Mesodermal cell (in vitro differentiated cells): Measurements from ENCODE around the gene RPTOR.

Experiments used
- H3K27ac ChIP-seq: 2 replicates; pipeline ENCODE4 v1.7.0; 2013; ENCODE audit warnings: mild to moderate bottlenecking, low read depth, low read length, moderate library complexity; ENCODE audit not compliant: severe bottlenecking
- H3K36me3 ChIP-seq: 2 replicates; pipeline ENCODE4 v1.7.1; 2013; ENCODE audit warnings: mild to moderate bottlenecking, low read length, moderate library complexity; ENCODE audit not compliant: control insufficient read depth, insufficient read depth
- H3K4me1 ChIP-seq: one replicate; pipeline ENCODE4 v1.7.1; 2013; ENCODE audit warnings: mild to moderate bottlenecking, low read length; ENCODE audit not compliant: insufficient read depth, control insufficient read depth, poor library complexity, severe bottlenecking
- H3K4me3 ChIP-seq: 2 replicates; pipeline ENCODE4 v1.7.0; 2013; ENCODE audit warnings: low read length, control low read depth, mild to moderate bottlenecking; ENCODE audit not compliant: insufficient read depth, poor library complexity, severe bottlenecking; ENCODE audit errors: extremely low read depth
- H3K9me3 ChIP-seq: 2 replicates; pipeline ENCODE4 v1.7.1; 2013; ENCODE audit warnings: mild to moderate bottlenecking, low read length, moderate library complexity; ENCODE audit not compliant: control insufficient read depth
- WGBS, 2 experiments: methylation state at CpG; one replicate each; pipeline ENCODE4 v1.1.5; 2013; ENCODE audit warnings: missing lambda C conversion rate in 2 of 2; ENCODE audit not compliant: insufficient coverage in 2 of 2; 5-methylcytosine and 5-hydroxymethylcytosine counted together

Gene RPTOR

DNA sequence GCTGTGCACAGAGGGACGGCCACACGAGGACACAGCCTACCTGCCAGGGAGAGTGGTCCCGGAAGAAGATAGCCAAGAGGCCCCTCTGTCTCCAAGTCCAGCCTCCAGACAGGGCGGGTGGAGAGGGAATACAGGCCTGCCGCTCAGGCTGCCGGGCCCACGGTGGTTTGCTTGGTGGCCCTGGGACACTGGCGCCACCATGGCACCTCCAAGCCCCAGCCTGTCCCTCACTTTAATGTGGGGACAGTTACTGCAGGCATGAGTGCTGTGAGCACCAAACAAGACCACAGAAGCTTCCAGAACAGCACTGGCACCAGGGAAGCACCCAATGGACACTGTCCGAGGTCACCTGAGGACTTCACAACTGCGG is 425.0 kb downstream of the RPTOR start:
- WGBS, 2 experiments, result 90 to 96% methylated on average over 9 to 10 of the region's 10 CpGs
- Histone ChIP-seq H3K4me3 (no peak overlapping the region), H3K4me1 (peaks cover 2% of the 10 kb centered on the region), H3K27ac (no peak overlapping the region), H3K36me3 (peaks cover 8% of the 10 kb centered on the region), H3K9me3 (no peaks in the 10 kb centered on the region)

GRCh38 chr17:80970044-80970761 is 425.6 kb downstream of the RPTOR start:
- H3K27ac ChIP-seq, result no peak overlapping the region
- 81 to 83% methylated on average over 19 of the region's 20 CpGs for WGBS, 2 experiments
- H3K4me3 ChIP-seq, result no peak overlapping the region

DNA sequence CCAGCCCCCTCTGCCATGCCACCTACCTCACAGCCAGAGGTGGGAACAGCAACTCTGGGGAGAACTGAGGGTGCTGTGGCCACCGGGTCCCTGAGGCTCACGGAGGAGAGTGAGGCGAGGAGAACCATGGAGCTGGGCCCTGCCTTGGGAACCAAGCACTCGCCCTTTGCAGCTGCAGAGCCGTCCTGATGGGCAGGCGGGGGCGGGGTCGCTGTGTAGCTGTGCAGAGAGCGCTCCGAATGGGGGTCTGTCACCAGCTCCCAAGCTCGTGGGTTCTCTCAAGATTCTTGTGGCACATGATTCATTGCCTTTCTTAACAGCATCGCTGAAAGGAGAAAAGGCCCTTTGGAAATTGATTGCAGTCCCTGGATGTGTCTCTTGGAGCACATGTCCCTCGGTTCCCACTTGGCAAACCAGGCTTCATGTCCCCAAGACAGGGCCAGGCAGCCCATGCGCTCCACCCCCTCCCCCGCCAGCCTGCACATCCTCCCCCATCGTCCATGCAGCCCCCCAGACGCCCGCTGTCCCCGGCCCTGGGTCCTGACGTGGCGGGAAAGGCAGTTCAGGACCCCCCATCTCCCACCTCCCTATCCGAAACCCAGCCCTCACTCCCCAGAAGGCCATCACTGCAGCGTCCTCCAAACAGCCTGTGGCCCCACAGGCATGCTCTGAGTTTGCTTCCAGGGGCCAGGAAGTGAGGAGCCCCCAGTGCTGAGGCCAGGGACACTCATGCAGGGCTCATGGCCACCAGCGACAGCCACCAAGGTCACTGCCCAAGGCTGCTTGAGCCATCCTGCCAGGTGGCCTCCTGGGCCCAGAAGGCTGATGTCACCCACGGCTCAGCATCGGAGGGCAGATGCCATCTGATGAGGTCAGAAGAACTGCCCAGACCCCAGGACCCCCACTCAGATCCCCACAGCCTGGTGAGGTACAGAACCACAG is 426.4 kb downstream of the RPTOR start:
- Histone ChIP-seq H3K36me3 (no peaks in the 10 kb centered on the region), H3K27ac (no peak overlapping the region), H3K4me1 (peaks cover 2% of the 10 kb centered on the region), H3K9me3 (no peaks in the 10 kb centered on the region), H3K4me3 (no peak overlapping the region)
- WGBS, 2 experiments, result 79 to 86% methylated on average over 18 to 21 of the region's 26 CpGs

More at GRCh38 chr17:80970044-80970761, 425.6 kb downstream of the RPTOR start:
- Histone ChIP-seq H3K36me3 (peaks cover 6% of the 10 kb centered on the region), H3K9me3 (no peaks in the 10 kb centered on the region), H3K4me1 (peaks cover 2% of the 10 kb centered on the region)

DNA sequence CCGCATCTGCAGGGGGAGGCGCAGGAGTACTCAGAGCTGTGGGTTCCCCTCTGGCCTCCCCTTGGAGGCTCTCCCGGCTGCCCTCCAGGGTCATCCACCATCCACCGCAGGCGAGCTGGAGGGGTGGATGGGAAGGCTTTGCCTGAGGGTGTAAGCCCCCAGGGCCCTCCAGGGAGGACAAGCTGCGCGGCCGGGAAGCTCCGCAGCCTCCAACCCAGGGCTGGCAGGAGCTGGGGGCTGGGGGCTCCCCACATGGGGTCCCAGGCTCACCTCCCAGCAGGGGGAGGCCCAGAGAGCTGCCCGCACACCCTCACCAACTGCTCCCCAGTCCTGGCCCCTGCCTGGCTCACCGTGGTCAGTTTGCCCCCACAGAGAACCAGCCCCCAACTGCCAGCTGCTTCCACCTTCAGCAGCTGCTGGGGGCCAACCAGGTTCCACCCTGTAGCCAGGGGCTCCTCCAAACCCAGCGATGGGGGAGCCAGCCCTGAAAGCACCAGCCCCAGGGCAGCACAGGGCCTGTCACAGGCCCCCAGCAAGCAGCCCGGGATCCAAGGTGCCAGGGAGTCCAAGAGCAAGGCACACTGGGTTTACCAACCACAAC is 427.2 kb downstream of the RPTOR start:
- no peaks in the 10 kb centered on the region for H3K9me3 ChIP-seq
- H3K27ac ChIP-seq, result no peak overlapping the region
- no peak overlapping the region for H3K4me3 ChIP-seq
- peaks cover 2% of the 10 kb centered on the region for H3K4me1 ChIP-seq
- 86 to 93% methylated on average over 8 to 13 of the region's 13 CpGs for WGBS, 2 experiments
- H3K36me3 ChIP-seq, result no peaks in the 10 kb centered on the region

DNA sequence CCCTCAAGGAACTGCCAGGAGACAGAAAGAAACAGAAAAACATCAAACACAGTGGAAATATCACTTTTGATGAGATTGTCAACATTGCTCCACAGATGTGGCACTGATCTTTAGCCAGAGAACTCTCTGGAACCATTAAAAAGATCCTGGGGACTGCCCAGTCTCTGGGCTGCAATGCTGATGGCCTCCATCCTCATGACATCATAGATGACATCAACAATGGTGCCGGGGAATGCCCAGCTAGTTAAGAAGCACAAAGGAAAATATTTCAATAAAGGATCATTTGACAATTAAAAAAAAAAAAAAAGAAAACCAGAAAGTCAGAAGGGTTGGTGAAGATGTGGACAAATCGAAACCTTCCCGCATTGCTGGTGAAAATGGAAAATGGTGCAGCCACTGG is 432.1 kb downstream of the RPTOR start:
- Histone ChIP-seq H3K36me3 (no peaks in the 10 kb centered on the region), H3K9me3 (no peaks in the 10 kb centered on the region), H3K27ac (no peak overlapping the region), H3K4me3 (no peak overlapping the region), H3K4me1 (no peaks in the 10 kb centered on the region)
- WGBS, 2 experiments, result 93 to 100% methylated on average over 1 to 2 of the region's 3 CpGs

- WGBS, 2 experiments, result 90 to 100% methylated on average over 1 to 2 of the region's 4 CpGs
- Histone ChIP-seq H3K27ac (no peak overlapping the region), H3K9me3 (no peaks in the 10 kb centered on the region), H3K4me1 (no peaks in the 10 kb centered on the region), H3K36me3 (no peaks in the 10 kb centered on the region), H3K4me3 (no peak overlapping the region)
Observed at GRCh38 chr17:80977172-80977571, 432.5 kb downstream of the RPTOR start.

DNA sequence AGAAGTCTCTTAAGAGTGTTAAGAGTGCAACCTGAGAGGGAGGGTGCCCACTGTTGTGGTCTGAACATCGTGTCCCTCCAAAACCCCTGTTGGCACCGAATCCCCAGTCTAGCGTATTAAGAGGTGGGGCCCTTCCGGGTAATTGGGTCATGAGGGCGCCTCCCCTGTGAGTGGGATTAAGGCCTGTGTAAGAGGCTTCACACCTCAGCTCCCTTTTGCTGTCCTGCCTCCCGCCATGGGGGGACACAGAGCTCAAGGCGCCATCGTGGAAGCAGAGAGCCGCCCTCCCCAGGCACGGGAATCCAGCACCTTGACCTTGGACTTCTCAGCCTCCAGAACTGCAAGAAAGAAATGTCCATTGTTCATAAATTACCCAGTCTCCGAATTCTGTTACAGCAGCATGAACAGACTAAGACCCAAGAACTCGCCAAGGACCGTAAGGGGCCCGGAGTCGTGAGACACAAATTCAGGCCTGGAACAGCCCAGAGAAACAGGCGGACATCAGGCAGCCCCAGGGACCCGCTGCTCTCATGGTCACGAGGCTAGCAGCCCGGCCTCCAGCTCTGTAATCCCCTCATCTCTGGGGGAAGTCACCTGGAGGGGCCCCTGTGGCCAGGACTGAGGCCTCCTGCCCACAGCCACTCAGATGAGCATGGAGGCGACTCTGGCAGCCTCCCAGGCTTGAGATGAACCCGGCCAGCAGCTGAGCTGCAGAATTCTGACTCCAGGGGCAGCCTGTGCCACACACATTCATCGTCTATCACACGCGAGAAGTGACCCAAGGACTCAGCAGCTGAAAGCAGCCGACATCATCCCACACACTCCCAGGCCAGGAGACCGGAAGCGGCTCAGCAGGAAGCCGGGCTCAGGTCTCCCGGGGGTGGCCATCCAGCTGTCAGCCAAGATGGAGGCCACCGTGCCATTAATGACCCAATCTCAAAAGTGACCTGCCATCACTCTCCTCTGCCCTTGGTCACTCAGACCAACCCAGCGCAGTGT is 434.2 kb downstream of the RPTOR start:
- WGBS, 2 experiments, result 92 to 93% methylated on average over 26 to 31 of the region's 31 CpGs
- no peaks in the 10 kb centered on the region for H3K9me3 ChIP-seq
- H3K4me1 ChIP-seq, result peaks cover 2% of the 10 kb centered on the region
- H3K4me3 ChIP-seq, result no peak overlapping the region
- no peak overlapping the region for H3K27ac ChIP-seq
- H3K36me3 ChIP-seq, result no peaks in the 10 kb centered on the region

DNA sequence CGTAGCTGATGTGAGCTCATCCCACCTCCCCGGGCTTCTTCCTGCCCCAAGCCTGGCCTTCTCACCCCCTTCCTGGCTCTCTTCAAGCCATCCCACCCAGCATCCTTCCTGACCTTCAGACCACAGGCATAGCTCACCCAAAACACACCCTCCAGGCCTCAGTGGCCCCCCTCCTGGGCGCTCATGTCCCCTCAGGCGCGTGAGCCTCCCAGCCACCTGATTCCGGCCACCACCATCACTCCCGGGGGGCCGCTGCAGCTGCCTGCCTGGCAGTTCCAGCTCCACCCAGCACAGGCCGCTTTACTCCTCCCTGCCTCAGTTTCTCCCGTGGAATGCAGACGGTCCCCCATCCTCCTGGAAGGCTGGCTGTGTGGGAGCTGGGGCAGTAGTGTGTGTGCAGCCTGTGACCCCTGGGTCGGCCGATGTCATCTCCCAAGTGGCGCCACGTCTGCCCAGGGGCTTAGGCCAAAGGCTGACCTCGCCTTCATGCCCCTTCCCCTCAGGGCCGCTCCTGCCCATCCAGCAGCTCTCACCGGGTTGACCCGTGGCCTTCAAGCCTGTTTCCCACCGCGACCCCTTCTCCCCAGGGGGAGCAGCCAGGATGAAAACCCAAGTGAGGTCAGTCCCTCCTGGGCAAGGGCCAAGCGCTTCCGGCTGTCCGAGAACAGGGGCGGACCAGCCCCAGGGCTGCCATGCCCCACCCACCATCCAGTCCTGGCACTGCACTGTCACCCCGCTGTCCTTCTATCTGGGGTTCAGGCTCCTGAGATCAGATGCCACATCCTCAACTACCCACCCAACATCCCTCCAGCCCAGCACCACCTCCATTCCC is 435.1 kb downstream of the RPTOR start:
- Histone ChIP-seq H3K9me3 (no peaks in the 10 kb centered on the region), H3K4me3 (no peak overlapping the region), H3K27ac (no peak overlapping the region), H3K36me3 (no peaks in the 10 kb centered on the region), H3K4me1 (peaks cover 9% of the 10 kb centered on the region)
- 93% methylated on average over 16 to 20 of the region's 26 CpGs for WGBS, 2 experiments

DNA sequence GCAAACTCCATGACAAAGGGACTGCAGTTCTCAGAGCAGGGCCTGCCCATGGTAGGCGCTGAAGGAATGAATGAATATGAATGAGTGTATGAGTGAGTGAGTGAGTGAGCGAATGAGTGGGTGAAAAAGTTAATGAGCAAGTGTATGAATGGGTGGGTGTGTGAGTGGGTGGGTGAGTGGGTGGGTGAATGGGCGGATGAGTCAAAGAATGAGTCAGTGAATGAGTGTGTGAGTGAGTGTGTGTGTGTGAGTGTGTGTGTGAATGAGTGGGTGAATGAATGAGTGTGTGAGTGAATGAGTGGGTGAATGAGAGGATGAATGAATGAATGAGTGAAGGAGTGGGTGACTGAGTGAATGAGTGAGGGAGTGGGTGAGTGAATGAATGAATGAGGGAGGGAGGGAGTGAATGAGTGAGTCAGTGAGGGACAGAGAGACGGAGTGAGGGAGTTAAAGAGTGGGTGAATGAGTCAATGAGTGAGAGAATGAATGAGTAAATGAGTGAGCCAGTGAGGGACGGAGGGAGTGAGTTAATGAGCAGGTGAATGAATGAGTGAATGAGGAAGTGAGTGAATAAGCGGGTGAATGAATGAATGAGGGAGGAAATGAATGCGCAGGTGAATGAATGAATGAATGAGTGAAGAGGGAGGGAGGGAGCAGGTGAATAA is 435.9 kb downstream of the RPTOR start:
- H3K27ac ChIP-seq, result no peak overlapping the region
- peaks cover 9% of the 10 kb centered on the region for H3K4me1 ChIP-seq
- WGBS, 2 experiments, result 73 to 77% methylated on average over 5 to 7 of the region's 7 CpGs
- H3K36me3 ChIP-seq, result no peaks in the 10 kb centered on the region
- peak overlapping the region; percentile 27 for H3K4me3 ChIP-seq
- no peaks in the 10 kb centered on the region for H3K9me3 ChIP-seq
